A549 (cell line): ENCODE results near the gene TUBB6.

Source experiments
- CHD2 ChIP-seq: fragments of 150-350 bp; IDR thresholded peaks from 2 replicates; pipeline ENCODE4 v1.6.1; 2014; ENCODE audit warnings: low read length; ENCODE audit not compliant: partially characterized antibody
- CTCF ChIP-seq: fragments of >200 bp; sonication (Bioruptor Twin); formaldehyde crosslinking; IDR thresholded peaks from 3 replicates; pipeline ENCODE4 v1.5.1; 2016
- ELK1 ChIP-seq: fragments of 150-350 bp; IDR thresholded peaks from 2 replicates; pipeline ENCODE4 v1.6.1; 2014; ENCODE audit warnings: low read depth, mild to moderate bottlenecking, low read length
- HES2 ChIP-seq: fragments of >200 bp; sonication (Bioruptor Twin); formaldehyde crosslinking; IDR thresholded peaks from 2 replicates; pipeline ENCODE4 v1.6.1; 2016
- KDM5A ChIP-seq: fragments of 200-600 bp; sonication (generic); IDR thresholded peaks from 2 replicates; pipeline ENCODE4 v1.6.1; 2016; ENCODE audit warnings: antibody characterized with exemption, mild to moderate bottlenecking
- MAX ChIP-seq: IDR thresholded peaks from 2 replicates; pipeline ENCODE4 v1.6.1; 2012
- POLR2A ChIP-seq: IDR thresholded peaks from 2 replicates; pipeline ENCODE4 v1.6.1; 2012; ENCODE audit warnings: mild to moderate bottlenecking, low read length
- RCOR1 ChIP-seq: fragments of 150-350 bp; IDR thresholded peaks from 2 replicates; pipeline ENCODE4 v1.6.1; 2014; ENCODE audit warnings: antibody characterized with exemption, low read length, low read depth
- RFX5 ChIP-seq: fragments of 450-650 bp; IDR thresholded peaks from 2 replicates; pipeline ENCODE4 v1.7.1; 2014; ENCODE audit warnings: antibody characterized with exemption, mild to moderate bottlenecking, moderate library complexity
- RNF2 ChIP-seq: fragments of 200-600 bp; sonication (generic); IDR thresholded peaks from 2 replicates; pipeline ENCODE4 v1.6.1; 2016; ENCODE audit warnings: low read depth, mild to moderate bottlenecking, antibody characterized with exemption, moderate library complexity, borderline replicate concordance
- USF2 ChIP-seq: fragments of 450-650 bp; IDR thresholded peaks from 2 replicates; pipeline ENCODE4 v1.6.1; 2014; ENCODE audit warnings: antibody characterized with exemption

GRCh38 chr18:12283256-12283655 lies 24.8 kb upstream of the TUBB6 start:
- no peak for TF ChIP-seq USF2
- no peak for TF ChIP-seq CHD2
- no peak for TF ChIP-seq CTCF
- no peak for TF ChIP-seq POLR2A
- TF ChIP-seq HES2 = no peak
- TF ChIP-seq MAX = no peak
- no peak for TF ChIP-seq KDM5A
- TF ChIP-seq ELK1 = no peak
- TF ChIP-seq RCOR1 = no peak
- no peak for TF ChIP-seq RNF2
- TF ChIP-seq RFX5 = no peak
